Kidney epithelial cell (primary cell): Measurements from ENCODE around the gene TSPAN5. TPM values are rescaled to one million over a fixed set of nuclear protein-coding genes. Genes with fewer than 3 reads are reported as not detected.

Experiments
- DNase-seq: peaks from one replicate; pipeline ENCODE4 v3.0.0-alpha.2; 2010; ENCODE audit warnings: low read depth
- H3K27me3 ChIP-seq: 2 replicates; pipeline ENCODE4 v1.6.0; 2011; ENCODE audit warnings: low read length; ENCODE audit not compliant: control insufficient read depth, insufficient read depth
- H3K36me3 ChIP-seq: 2 replicates; pipeline ENCODE4 v1.5.1; 2011; ENCODE audit warnings: low read length; ENCODE audit not compliant: control insufficient read depth, insufficient read depth
- H3K4me3 ChIP-seq: 2 replicates; pipeline ENCODE4 v1.5.1; 2011; ENCODE audit warnings: low read depth, mild to moderate bottlenecking, control low read depth, low read length
- CTCF ChIP-seq: IDR thresholded peaks from 2 replicates; pipeline ENCODE4 v1.5.1; 2011; ENCODE audit warnings: mild to moderate bottlenecking, moderate library complexity, low read length, control low read depth, inconsistent platforms; ENCODE audit not compliant: insufficient read depth, poor library complexity, severe bottlenecking
- total RNA-seq: library from RNA; depleted of rRNA; stranded (reverse); fragments of >200 nt; gene quantifications from 2 replicates; pipeline ENCODE4 v1.2.3, GENCODE V29; 2015

Gene TSPAN5
- total RNA-seq, 1 donor from 2014 or later, result 20.5 TPM

DNA sequence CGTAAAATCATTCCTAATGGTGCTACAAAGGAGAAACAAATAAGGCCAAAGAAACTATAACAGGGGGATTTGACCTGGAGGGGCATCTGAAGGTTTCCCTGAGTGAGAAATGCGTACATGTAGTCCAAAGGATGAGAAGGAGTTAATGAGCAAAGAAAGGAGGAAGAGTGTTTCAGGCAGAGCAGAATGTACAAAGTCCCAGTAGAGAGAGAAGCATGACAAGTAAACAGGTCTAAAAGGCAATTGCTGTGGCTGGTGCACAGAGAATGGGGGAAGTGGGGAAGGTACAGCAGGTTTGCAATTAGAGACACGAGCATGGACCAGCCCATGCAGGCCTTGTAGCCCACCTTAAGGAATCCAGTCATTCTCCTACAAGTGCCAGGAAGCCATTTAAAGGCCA is 145.5 kb downstream of the TSPAN5 start:
- no peak overlapping the region for H3K4me3 ChIP-seq
- TF ChIP-seq CTCF, result no peak
- H3K27me3 ChIP-seq, result no peaks in the 10 kb centered on the region
- DNase-seq, result no peak
- H3K36me3 ChIP-seq, result no peaks in the 10 kb centered on the region

DNA sequence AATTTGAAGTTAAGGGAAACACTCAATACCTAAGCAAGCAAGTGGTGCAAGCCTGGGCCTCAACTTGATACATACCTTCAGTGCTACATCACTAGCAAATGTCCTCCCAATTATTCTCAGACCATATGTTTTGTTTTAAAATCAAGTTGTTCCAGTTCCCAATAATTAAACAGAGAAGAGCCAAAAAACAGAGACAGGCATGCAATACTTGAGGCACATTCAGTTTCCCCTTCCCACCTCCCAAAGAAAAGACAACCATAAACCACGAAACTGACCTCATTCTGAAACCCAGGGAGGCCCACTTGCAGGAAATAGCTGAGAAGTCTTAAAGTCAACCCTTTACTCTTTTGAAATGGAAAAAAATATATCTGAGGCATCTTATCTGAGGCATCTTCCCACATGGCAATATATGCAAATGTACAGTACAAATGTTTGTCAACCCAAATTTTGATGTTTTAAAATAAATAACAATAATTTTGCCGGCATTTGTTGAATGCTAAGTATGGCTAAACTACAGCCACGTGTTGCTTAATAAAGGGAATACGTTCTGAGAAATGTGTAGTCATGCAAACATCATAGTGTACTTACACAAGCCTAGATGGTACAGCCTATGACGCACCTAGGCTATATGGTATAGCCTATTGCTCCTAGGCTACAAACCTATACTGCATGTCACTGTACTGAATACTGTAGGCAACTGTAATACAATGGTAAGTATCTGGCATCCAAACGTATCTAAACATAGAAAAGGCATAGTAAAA is 147.5 kb downstream of the TSPAN5 start:
- Histone ChIP-seq H3K36me3 (no peaks in the 10 kb centered on the region), H3K27me3 (no peaks in the 10 kb centered on the region), H3K4me3 (no peak overlapping the region)
- no peak for TF ChIP-seq CTCF
- DNase-seq, result no peak

GRCh38 chr4:98510340-98510739 is 148.1 kb downstream of the TSPAN5 start:
- no peak for DNase-seq
- Histone ChIP-seq H3K36me3 (no peaks in the 10 kb centered on the region), H3K27me3 (no peaks in the 10 kb centered on the region), H3K4me3 (no peak overlapping the region)
- TF ChIP-seq CTCF, result no peak

GRCh38 chr4:98509721-98510120 is 148.7 kb downstream of the TSPAN5 start:
- Histone ChIP-seq H3K27me3 (no peaks in the 10 kb centered on the region), H3K36me3 (no peaks in the 10 kb centered on the region), H3K4me3 (no peak overlapping the region)
- no peak for DNase-seq
- no peak for TF ChIP-seq CTCF

DNA sequence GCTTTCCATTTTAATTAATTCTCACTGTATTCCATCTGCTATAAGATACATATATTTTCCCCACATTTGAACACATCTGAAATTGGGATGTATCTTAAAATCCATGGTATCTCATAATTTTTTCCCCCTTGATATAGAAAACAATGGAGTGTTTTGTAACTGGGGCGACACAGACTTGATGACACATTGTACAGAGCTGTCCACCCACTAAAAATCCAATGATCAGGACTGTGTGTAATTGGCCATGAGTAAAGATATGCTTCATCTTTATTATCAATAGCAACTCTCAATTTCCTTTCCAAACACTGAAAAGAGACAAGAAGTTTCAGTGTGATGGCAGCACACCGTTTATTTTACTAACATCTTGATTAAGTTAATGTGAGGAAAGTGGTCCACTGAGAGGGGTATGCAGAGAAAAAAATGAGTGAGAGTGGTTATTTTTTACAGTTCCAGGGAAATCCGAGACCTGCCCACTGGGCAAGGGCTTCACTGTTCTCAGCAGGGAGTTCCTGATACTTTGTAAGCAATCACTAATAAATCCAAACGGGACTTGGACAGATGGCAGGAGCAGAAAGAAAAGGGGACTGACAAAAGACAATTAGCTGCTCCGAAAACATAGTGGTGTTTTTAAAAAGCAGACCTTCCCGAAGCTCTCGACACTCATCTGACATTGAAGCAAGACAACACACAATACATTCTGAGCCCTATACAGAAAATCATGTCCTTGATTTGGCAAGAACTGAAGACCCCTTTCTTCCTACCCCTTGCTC is 149.4 kb downstream of the TSPAN5 start:
- no peak for TF ChIP-seq CTCF
- H3K27me3 ChIP-seq, result no peaks in the 10 kb centered on the region
- no peak overlapping the region for H3K4me3 ChIP-seq
- no peaks in the 10 kb centered on the region for H3K36me3 ChIP-seq
- no peak for DNase-seq
